ENCODE results near the gene GADD45A.

GRCh38 chr1:67659229-67659628 lies 25.8 kb upstream of the GADD45A start:
- TF ChIP-seq CTCF (IDR thresholded peaks at IDR 0.05) (no peak), POLR2A (IDR thresholded peaks at IDR 0.05) (no peak), EP300 (IDR thresholded peaks at IDR 0.05) (no peak), POLR2AphosphoS5 (IDR thresholded peaks at IDR 0.05) (no peak)

All from sigmoid colon (tissue), 4 donors.